Gastroesophageal sphincter (tissue), 4 donors: Measurements from ENCODE around the gene RAB11FIP3. TPM values are rescaled to one million over a fixed set of nuclear protein-coding genes. Genes with fewer than 3 reads are reported as not detected.
A peak's percentile ranks its signal among the peaks of the same experiment; 100 is the strongest.
"Not testable (repeated sequence)": the region's sequence is repeated elsewhere in the genome, so short reads cannot be mapped to it uniquely, and the experiment has no call there.

Experiments
- ATAC-seq: fragments of 150-250 bp; one replicate; pipeline ENCODE4 v1.9.1; 2016; ENCODE audit warnings: mild to moderate bottlenecking, moderate library complexity
- H3K27ac ChIP-seq, 4 donors: fragments of 200-600 bp; sonication (generic) in 3 of 4; 1 replicate in 3 of 4; 2 replicates in 1 of 4; pipeline ENCODE4 v1.5.1; 2016 to 2019
- H3K27me3 ChIP-seq: fragments of 200-600 bp; sonication (generic); one replicate; pipeline ENCODE4 v1.5.1; 2019
- H3K36me3 ChIP-seq, 2 donors: fragments of 200-600 bp; sonication (generic); one replicate each; pipeline ENCODE4 v1.5.1; 2019; ENCODE audit warnings: control low read depth in 1 of 2
- H3K4me1 ChIP-seq, 3 donors: fragments of 200-600 bp; sonication (generic); 1 replicate in 2 of 3; 2 replicates in 1 of 3; pipeline ENCODE4 v1.5.1; 2016 to 2019; ENCODE audit warnings: control low read depth in 2 of 3
- H3K4me3 ChIP-seq, 2 donors: fragments of 200-600 bp; sonication (generic); one replicate each; pipeline ENCODE4 v1.5.1; 2019; ENCODE audit warnings: mild to moderate bottlenecking in 1 of 2, moderate library complexity in 1 of 2
- H3K9me3 ChIP-seq, 3 donors: fragments of 200-600 bp; sonication (generic); one replicate each; pipeline ENCODE4 v1.5.1; 2017 to 2019; ENCODE audit warnings: control low read depth in 2 of 3
- CTCF ChIP-seq, 4 experiments: fragments of 200-600 bp in 2 of 4; fragments of 450-650 bp in 2 of 4; sonication (generic) in 1 of 4; IDR thresholded peaks; one replicate each; pipeline ENCODE4 v1.5.1; 2017 to 2019; ENCODE audit warnings: antibody characterized with exemption in 4 of 4, mild to moderate bottlenecking in 2 of 4, moderate library complexity in 2 of 4
- EP300 ChIP-seq: sonication (generic); formaldehyde crosslinking; IDR thresholded peaks from one replicate; pipeline ENCODE4 v1.6.1; 2017; ENCODE audit warnings: antibody characterized with exemption, mild to moderate bottlenecking
- POLR2A ChIP-seq, 2 donors: fragments of 450-650 bp; IDR thresholded peaks; one replicate each; pipeline ENCODE4 v1.6.1; 2017; ENCODE audit warnings: antibody characterized with exemption in 2 of 2, mild to moderate bottlenecking in 2 of 2, moderate library complexity in 1 of 2
- POLR2AphosphoS5 ChIP-seq: sonication (generic); formaldehyde crosslinking; IDR thresholded peaks from one replicate; pipeline ENCODE4 v1.6.1; 2017; ENCODE audit warnings: antibody characterized with exemption
- WGBS, 2 donors: methylation state at CpG; one replicate each; pipeline ENCODE4 v1.1.5; 2018; ENCODE audit warnings: low coverage in 1 of 2; 5-methylcytosine and 5-hydroxymethylcytosine counted together
- total RNA-seq, 4 donors: library from RNA; depleted of rRNA; stranded (reverse); fragments of >200 nt; gene quantifications; one replicate each; pipeline ENCODE4 v1.1.0, GENCODE V29; 2016

The RAB11FIP3 gene
- total RNA-seq, 4 donors from 2014 or later: 47.4 to 88.9 (median 58.6) TPM

- Histone ChIP-seq H3K27ac (no peak overlapping the region), H3K4me1 (no peaks in the 10 kb centered on the region), H3K27me3 (no peaks in the 10 kb centered on the region), H3K9me3 (no peaks in the 10 kb centered on the region), H3K36me3 (peaks cover 0 to 60% of the 10 kb centered on the region in 2 donors), H3K4me3 (no peak overlapping the region)
- no peak for ATAC-seq
- no peak for TF ChIP-seq POLR2A (IDR thresholded peaks at IDR 0.05)
- TF ChIP-seq CTCF (IDR thresholded peaks at IDR 0.05): no peak
- no peak for TF ChIP-seq EP300
- no peak for TF ChIP-seq POLR2AphosphoS5
- 85 to 100% methylated on average over 2 to 13 of the region's 19 CpGs for WGBS, 2 donors
Measured at GRCh38 chr16:491220-491919, 65.9 kb downstream of the RAB11FIP3 start.

DNA sequence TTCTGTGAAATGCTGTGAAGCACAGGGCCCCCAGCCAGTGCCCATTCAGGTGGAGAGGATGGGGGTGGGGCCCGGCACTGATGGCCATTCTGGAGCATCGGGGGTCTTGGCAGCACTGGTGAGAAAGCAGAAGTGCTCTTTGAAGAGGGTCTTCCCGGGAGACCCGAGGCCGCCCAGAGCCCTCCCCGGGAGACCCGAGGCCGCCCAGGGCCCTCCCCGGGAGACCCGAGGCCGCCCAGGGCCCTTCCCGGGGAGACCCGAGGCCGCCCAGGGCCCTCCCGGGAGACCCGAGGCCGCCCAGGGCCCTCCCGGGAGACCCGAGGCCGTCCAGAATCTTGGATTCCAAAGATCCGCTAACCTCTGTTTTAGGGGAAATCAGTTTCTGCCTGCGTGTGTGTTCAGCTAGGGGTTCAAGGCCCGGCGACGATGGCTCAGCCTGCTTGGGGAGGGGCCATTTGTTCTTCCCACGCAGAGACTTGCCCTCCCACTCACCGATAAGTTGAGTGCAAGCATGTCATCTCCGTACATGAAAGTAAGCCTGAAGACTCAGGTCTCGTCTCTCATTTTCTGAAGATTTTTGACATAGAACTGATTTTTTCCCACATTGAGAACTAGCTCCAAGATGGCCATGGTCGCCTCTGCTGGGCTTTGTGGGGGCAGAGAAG lies 66.9 kb downstream of the RAB11FIP3 start:
- no peak for ATAC-seq
- no peak overlapping the region for H3K4me3 ChIP-seq
- 86 to 100% methylated on average over 3 to 4 of the region's 30 CpGs for WGBS, 2 donors
- TF ChIP-seq CTCF (IDR thresholded peaks at IDR 0.05) (no peak), POLR2AphosphoS5 (no peak), POLR2A (IDR thresholded peaks at IDR 0.05) (no peak), EP300 (no peak)
- H3K4me1 ChIP-seq: no peaks in the 10 kb centered on the region
- no peak overlapping the region for H3K27ac ChIP-seq
- no peaks in the 10 kb centered on the region for H3K9me3 ChIP-seq
- no peaks in the 10 kb centered on the region for H3K27me3 ChIP-seq
- peaks cover 0 to 65% of the 10 kb centered on the region in 2 donors for H3K36me3 ChIP-seq

DNA sequence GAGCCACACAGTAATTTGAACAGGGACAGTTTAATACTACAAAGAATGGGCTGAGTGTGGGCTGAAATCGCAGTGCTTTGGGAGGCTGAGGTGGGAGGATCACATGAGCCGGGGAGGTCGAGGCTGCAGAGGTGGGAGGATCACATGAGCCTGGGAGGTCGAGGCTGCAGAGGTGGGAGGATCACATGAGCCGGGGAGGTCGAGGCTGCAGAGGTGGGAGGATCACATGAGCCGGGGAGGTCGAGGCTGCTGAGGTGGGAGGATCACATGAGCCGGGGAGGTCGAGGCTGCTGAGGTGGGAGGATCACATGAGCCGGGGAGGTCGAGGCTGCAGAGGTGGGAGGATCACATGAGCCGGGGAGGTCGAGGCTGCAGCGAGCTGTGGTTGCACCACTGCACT lies 69.2 kb downstream of the RAB11FIP3 start:
- H3K4me3 ChIP-seq, H3K27me3 ChIP-seq, H3K27ac ChIP-seq, H3K4me1 ChIP-seq, H3K9me3 ChIP-seq, ATAC-seq: not testable (repeated sequence)
- WGBS, 2 donors: 78 to 87% methylated on average over 14 to 15 of the region's 15 CpGs
- H3K36me3 ChIP-seq: peaks cover 0 to 68% of the 10 kb centered on the region in 2 donors

DNA sequence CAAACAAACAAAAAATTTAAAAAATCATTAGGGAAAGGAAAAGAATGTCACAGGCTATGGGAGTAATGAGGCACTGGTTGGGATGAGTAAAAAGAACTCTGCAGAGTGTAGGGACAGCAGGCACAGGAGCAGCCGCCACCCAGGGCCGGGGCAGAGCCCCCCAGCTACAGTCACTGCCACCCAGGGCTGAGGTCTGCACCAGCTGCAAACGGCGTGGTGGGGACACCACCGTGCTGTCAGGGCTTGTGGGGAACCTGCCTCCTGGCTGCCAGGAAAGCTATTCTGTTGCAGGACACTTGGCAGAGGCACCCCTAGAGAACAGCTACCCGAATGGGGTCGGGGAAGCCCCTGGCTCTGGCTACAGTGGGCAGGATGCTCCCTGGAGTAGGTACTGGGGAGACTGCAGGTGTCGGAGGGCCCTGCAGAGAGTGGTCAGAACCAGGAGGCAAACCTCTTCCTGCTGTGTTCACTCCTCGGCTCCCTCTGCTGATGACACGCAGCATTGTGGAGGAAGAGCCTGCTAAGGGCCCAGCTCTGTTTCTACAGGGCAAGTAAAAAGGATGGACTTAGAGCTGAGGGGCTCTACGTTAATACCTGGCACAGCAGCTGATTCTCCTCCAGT lies 69.8 kb downstream of the RAB11FIP3 start:
- no peaks in the 10 kb centered on the region for H3K4me1 ChIP-seq
- TF ChIP-seq POLR2A (IDR thresholded peaks at IDR 0.05): no peak
- TF ChIP-seq CTCF (IDR thresholded peaks at IDR 0.05): peak in 1 of 4 experiments; percentile 35
- H3K27ac ChIP-seq: no peak overlapping the region
- peaks cover 0 to 67% of the 10 kb centered on the region in 2 donors for H3K36me3 ChIP-seq
- no peaks in the 10 kb centered on the region for H3K27me3 ChIP-seq
- 72 to 73% methylated on average over 3 to 7 of the region's 11 CpGs for WGBS, 2 donors
- ATAC-seq: no peak
- no peak overlapping the region for H3K4me3 ChIP-seq
- no peaks in the 10 kb centered on the region for H3K9me3 ChIP-seq

DNA sequence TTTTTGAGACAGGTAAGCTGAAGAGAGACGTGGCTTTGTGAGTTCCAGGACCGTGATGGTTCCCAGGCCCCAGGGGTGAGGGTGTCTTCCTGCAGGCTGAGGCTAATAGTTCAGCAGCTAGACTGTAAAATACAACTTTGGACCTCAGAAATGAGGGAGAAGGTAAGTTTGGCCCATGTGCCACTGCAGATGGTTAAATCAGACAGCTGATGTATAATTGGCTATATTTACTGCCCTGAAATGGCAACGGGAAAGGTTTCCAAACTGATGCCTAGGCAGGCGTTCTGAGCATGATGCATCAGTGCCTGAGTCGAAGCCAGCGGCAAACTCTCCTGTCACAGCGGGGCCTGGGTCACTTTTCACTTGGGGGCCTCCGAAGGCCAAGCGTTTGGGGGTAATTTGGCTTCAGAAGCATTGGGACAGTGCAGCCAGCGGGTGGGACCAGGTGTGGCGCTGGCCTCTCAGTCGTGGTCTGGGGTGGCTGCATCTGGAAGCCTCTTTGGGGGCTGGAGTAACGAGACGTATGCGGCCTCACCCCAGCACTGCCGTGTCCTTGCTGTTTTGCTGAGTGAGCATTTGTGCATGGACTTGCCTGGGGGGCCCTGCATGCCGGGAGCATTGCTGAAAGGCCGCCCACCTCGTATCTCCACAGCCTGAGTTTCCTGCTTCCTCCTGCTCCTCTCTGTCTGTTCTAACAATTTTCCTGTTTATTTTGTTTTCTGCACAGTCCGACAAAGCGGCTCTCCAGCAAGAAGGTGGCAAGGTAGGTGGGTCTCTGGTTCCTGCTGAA lies 70.8 kb downstream of the RAB11FIP3 start:
- peaks cover 0 to 56% of the 10 kb centered on the region in 2 donors for H3K36me3 ChIP-seq
- no peaks in the 10 kb centered on the region for H3K4me1 ChIP-seq
- ATAC-seq: no peak
- TF ChIP-seq EP300 (no peak), CTCF (IDR thresholded peaks at IDR 0.05) (no peak), POLR2AphosphoS5 (no peak), POLR2A (IDR thresholded peaks at IDR 0.05) (no peak)
- H3K4me3 ChIP-seq: no peak overlapping the region
- H3K27me3 ChIP-seq: no peaks in the 10 kb centered on the region
- no peaks in the 10 kb centered on the region for H3K9me3 ChIP-seq
- WGBS, 2 donors: 87 to 96% methylated on average over 7 to 8 of the region's 21 CpGs
- H3K27ac ChIP-seq: no peak overlapping the region
